ENCODE results near the gene PLD5. TPM values are rescaled to one million over a fixed set of nuclear protein-coding genes. Genes with fewer than 3 reads are reported as not detected.

The PLD5 gene
- total RNA-seq, 1 experiment from 2014 or later = not detected

DNA sequence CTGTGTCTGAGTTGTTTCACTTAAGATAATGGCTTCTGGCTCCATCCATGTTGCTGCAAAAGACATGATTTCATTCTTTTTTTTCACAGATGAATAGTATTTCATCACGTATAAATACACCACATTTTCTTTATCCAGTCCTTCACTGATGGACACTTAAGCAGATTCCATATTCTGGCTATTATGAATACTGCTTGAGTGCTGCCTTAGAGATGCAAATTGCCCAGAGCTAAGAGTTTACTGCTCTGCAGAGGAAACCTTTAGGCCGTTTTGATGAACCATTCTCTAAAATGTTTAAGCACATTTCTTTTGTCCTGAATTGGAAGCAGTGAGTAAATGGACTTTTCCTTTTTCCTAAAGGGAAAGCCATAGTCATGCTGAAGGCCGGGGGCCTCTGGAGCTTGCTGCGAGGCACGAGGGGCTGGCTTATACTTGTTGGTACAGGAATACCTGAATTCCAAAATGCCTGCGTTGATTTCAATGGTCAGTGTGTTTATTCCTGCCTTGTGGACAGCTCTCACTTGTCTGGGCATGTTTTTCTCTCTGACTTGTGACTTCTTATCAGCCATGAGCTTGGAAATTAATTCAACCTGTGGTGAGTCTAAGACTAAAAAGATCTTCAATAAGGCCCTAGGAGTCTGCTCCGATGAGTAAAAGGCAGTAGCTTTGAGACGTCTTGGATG is 324.6 kb downstream of the PLD5 start:
- in situ Hi-C loops (cut with HindIII; ENCODE audit: low pct_unique_long_range_greater_than_20kb, low sequenced_read_pairs) (no loop called here), intact Hi-C loops (cut with micrococcal nuclease; ENCODE audit: unreplicated experiment) (no loop called here)
- Histone ChIP-seq H3K4me1 (ENCODE audit: control insufficient read depth, insufficient read depth, low read length) (no peaks in the 10 kb centered on the region), H3K27ac (ENCODE audit: low read length) (no peak overlapping the region), H3K4me3 (ENCODE audit: low read depth in 2 of 2, low read length in 2 of 2) (no peak overlapping the region), H3K36me3 (ENCODE audit: control insufficient read depth, insufficient read depth, low read length) (no peaks in the 10 kb centered on the region), H3K27me3 (ENCODE audit: control insufficient read depth, insufficient read depth, low read length) (no peaks in the 10 kb centered on the region), H3K9me3 (ENCODE audit: control insufficient read depth, insufficient read depth, low read depth, low read length) (no peaks in the 10 kb centered on the region)
- ATAC-seq = no peak
- DNase-seq (ENCODE audit: low read depth, low spot score) = no peak
- TF ChIP-seq TCF7L2 (IDR thresholded peaks at IDR 0.05; ENCODE audit: low read depth, low read length) (no peak), POLR2AphosphoS5 (IDR thresholded peaks at IDR 0.05; ENCODE audit: low read depth, low read length) (no peak), SIN3A (IDR thresholded peaks at IDR 0.05; ENCODE audit: borderline replicate concordance, insufficient read depth, low read depth, low read length) (no peak), CTCF (IDR thresholded peaks at IDR 0.05) (no peak)
- TF ChIP-seq, protein P1, sequence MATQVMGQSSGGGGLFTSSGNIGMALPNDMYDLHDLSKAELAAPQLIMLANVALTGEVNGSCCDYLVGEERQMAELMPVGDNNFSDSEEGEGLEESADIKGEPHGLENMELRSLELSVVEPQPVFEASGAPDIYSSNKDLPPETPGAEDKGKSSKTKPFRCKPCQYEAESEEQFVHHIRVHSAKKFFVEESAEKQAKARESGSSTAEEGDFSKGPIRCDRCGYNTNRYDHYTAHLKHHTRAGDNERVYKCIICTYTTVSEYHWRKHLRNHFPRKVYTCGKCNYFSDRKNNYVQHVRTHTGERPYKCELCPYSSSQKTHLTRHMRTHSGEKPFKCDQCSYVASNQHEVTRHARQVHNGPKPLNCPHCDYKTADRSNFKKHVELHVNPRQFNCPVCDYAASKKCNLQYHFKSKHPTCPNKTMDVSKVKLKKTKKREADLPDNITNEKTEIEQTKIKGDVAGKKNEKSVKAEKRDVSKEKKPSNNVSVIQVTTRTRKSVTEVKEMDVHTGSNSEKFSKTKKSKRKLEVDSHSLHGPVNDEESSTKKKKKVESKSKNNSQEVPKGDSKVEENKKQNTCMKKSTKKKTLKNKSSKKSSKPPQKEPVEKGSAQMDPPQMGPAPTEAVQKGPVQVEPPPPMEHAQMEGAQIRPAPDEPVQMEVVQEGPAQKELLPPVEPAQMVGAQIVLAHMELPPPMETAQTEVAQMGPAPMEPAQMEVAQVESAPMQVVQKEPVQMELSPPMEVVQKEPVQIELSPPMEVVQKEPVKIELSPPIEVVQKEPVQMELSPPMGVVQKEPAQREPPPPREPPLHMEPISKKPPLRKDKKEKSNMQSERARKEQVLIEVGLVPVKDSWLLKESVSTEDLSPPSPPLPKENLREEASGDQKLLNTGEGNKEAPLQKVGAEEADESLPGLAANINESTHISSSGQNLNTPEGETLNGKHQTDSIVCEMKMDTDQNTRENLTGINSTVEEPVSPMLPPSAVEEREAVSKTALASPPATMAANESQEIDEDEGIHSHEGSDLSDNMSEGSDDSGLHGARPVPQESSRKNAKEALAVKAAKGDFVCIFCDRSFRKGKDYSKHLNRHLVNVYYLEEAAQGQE (IDR thresholded peaks at IDR 0.05; ENCODE audit: insufficient read depth in 1 of 2, low read depth in 2 of 2, low read length in 1 of 2) = no peak
- CTCF ChIA-PET = no interaction called here
- POLR2A ChIA-PET = interaction anchor here (0.6 kb wide), 1 partner anchor 356 kb away, joined by 3 read pairs; no protein-coding TSS in a partner anchor
- BruUV-seq (replicated peaks) = no TSS peak

GRCh38 chr1:242197907-242198820 is 326.3 kb downstream of the PLD5 start:
- H3K4me1 ChIP-seq (ENCODE audit: control insufficient read depth, insufficient read depth, low read length) = no peaks in the 10 kb centered on the region

More at GRCh38 chr1:242197907-242198820, 326.3 kb downstream of the PLD5 start:
- DNase-seq (ENCODE audit: low read depth, low spot score) (no peak), ATAC-seq (no peak)
- no TSS peak for BruUV-seq (replicated peaks)
- no peak overlapping the region for H3K4me3 ChIP-seq (ENCODE audit: low read depth in 2 of 2, low read length in 2 of 2)
- no peaks in the 10 kb centered on the region for H3K36me3 ChIP-seq (ENCODE audit: control insufficient read depth, insufficient read depth, low read length)
- H3K27me3 ChIP-seq (ENCODE audit: control insufficient read depth, insufficient read depth, low read length) = no peaks in the 10 kb centered on the region
- in situ Hi-C loops (cut with HindIII; ENCODE audit: low pct_unique_long_range_greater_than_20kb, low sequenced_read_pairs) (no loop called here), intact Hi-C loops (cut with micrococcal nuclease; ENCODE audit: unreplicated experiment) (no loop called here)
- no peak overlapping the region for H3K27ac ChIP-seq (ENCODE audit: low read length)
- no peak for TF ChIP-seq CTCF (IDR thresholded peaks at IDR 0.05)
- no peak for TF ChIP-seq SIN3A (IDR thresholded peaks at IDR 0.05; ENCODE audit: borderline replicate concordance, insufficient read depth, low read depth, low read length)
- no peak for TF ChIP-seq TCF7L2 (IDR thresholded peaks at IDR 0.05; ENCODE audit: low read depth, low read length)
- TF ChIP-seq, protein P1 (IDR thresholded peaks at IDR 0.05; ENCODE audit: insufficient read depth in 1 of 2, low read depth in 2 of 2, low read length in 1 of 2) = no peak
- TF ChIP-seq POLR2AphosphoS5 (IDR thresholded peaks at IDR 0.05; ENCODE audit: low read depth, low read length) = no peak
- ChIA-PET CTCF (no interaction called here), POLR2A (no interaction called here)
- no peaks in the 10 kb centered on the region for H3K9me3 ChIP-seq (ENCODE audit: control insufficient read depth, insufficient read depth, low read depth, low read length)

Data from Panc1 (cell line).